Spleen (tissue), 11 donors: Measurements from ENCODE around the gene GTF3C5. TPM values are rescaled to one million over a fixed set of nuclear protein-coding genes. Genes with fewer than 3 reads are reported as not detected.
A peak's percentile ranks its signal among the peaks of the same experiment; 100 is the strongest.

ENCODE experiments used
- DNase-seq: peaks from one replicate; pipeline ENCODE4 v3.0.0-alpha.2; 2020
- H3K27ac ChIP-seq, 8 donors: fragments of 200-600 bp; sonication (generic) in 7 of 8; 1 replicate in 4 of 8; 2 replicates in 4 of 8; pipeline versions ENCODE4 v1.5.0 to v1.8.0; 2016 to 2021; ENCODE audit warnings: inconsistent platforms in 4 of 8, mild to moderate bottlenecking in 4 of 8, moderate library complexity in 1 of 8
- H3K27me3 ChIP-seq, 7 donors: fragments of 200-600 bp; sonication (generic) in 6 of 7; replicated peaks in 1 of 7; 1 replicate in 4 of 7; 2 replicates in 3 of 7; pipeline versions ENCODE4 v1.5.0 to v1.8.0; 2016 to 2021; ENCODE audit warnings: inconsistent platforms in 3 of 7, mild to moderate bottlenecking in 1 of 7
- H3K36me3 ChIP-seq, 6 donors: fragments of 200-600 bp; sonication (generic) in 5 of 6; 1 replicate in 4 of 6; 2 replicates in 2 of 6; pipeline versions ENCODE4 v1.5.0 to v1.8.0; 2016 to 2021; ENCODE audit warnings: inconsistent platforms in 2 of 6
- H3K4me1 ChIP-seq, 6 donors: fragments of 200-600 bp; sonication (generic) in 5 of 6; 1 replicate in 3 of 6; 2 replicates in 3 of 6; pipeline versions ENCODE4 v1.5.0 to v1.8.0; 2016 to 2021; ENCODE audit warnings: inconsistent platforms in 3 of 6
- H3K4me3 ChIP-seq, 8 donors: fragments of 200-600 bp; sonication (generic) in 7 of 8; 1 replicate in 4 of 8; 2 replicates in 4 of 8; pipeline versions ENCODE4 v1.5.0 to v1.8.0; 2016 to 2021; ENCODE audit warnings: inconsistent platforms in 4 of 8, mild to moderate bottlenecking in 4 of 8, moderate library complexity in 2 of 8
- H3K9me3 ChIP-seq, 8 donors: fragments of 200-600 bp; sonication (generic) in 7 of 8; 1 replicate in 4 of 8; 2 replicates in 4 of 8; pipeline versions ENCODE4 v1.5.0 to v1.8.0; 2016 to 2021; ENCODE audit warnings: inconsistent platforms in 4 of 8
- CTCF ChIP-seq, 11 experiments: fragments of 200-600 bp in 7 of 11; fragments of 450-650 bp in 4 of 11; sonication (generic) in 4 of 11; IDR thresholded peaks in 8 of 11; conservative IDR thresholded peaks in 3 of 11; 1 replicate in 7 of 11; 2 replicates in 4 of 11; pipeline versions ENCODE4 v1.4.0 to v1.8.0; 2016 to 2021; ENCODE audit warnings: antibody characterized with exemption in 11 of 11, inconsistent platforms in 4 of 11, mild to moderate bottlenecking in 1 of 11
- POLR2A ChIP-seq, 3 donors: fragments of 450-650 bp; IDR thresholded peaks; one replicate each; pipeline ENCODE4 v1.5.1; 2017; ENCODE audit warnings: antibody characterized with exemption in 3 of 3, mild to moderate bottlenecking in 1 of 3
- POLR2AphosphoS5 ChIP-seq, 3 donors: sonication (generic); formaldehyde crosslinking; IDR thresholded peaks; one replicate each; pipeline ENCODE4 v1.5.1; 2017; ENCODE audit warnings: antibody characterized with exemption in 3 of 3
- WGBS, 5 donors: extraction: QIAGEN DNeasy Blood & Tissue Kit in 3 of 5; methylation state at CpG; one replicate each; pipeline versions ENCODE4 v1.1.5 to v1.1.7; 2013 to 2018; 5-methylcytosine and 5-hydroxymethylcytosine counted together
- intact Hi-C: fragments of 100-400 bp; cut with DNase I; formaldehyde crosslinking; loops from one replicate; pipeline ENCODE4 v1.15.0; 2023; ENCODE audit warnings: low total_unique reads
- polyA plus RNA-seq, 3 donors: library from polyadenylated mRNA; stranded (reverse); fragments of 200-250 nt; gene quantifications; one replicate each; pipeline ENCODE4 v1.2.1, GENCODE V29; 2013
- total RNA-seq, 7 donors: library from RNA; depleted of rRNA in 3 of 7; stranded (reverse); fragments of >200 nt in 3 of 7; fragmentation: NEBNext Ultra II Directional in 4 of 7; extraction: Animal tissue kit (Norgen Biotek cat#: 25700) in 4 of 7; gene quantifications; one replicate each; pipeline versions ENCODE4 v1.1.0 to v1.2.1, GENCODE V29; 2016 to 2021
- donor health status: healthy with polysubstance abuse.
- donor health status: DM: no; HTN: no; CAD: no; lungs with moderate emphysema.
- donor health status: DM: no; HTN: no; CAD: no.
- donor health status: Bipolar disorder and iron deficiency.
- donor health status: healthy.
- donor health status: DM: no; HTN: no; CAD: no.
- donor health status: DM: yes; HTN: yes; CAD: no.

Gene GTF3C5
- total and polyA plus RNA-seq, 10 donors, result 34.9 to 64.4 (median 47.5) TPM

- peaks cover 0 to 11% (median 3%) of the 10 kb centered on the region in 6 donors for H3K4me1 ChIP-seq
- no peak for DNase-seq
- no peak for TF ChIP-seq CTCF (IDR thresholded peaks at IDR 0.05 in 8 of 11, conservative IDR thresholded peaks at IDR 0.05 in 3 of 11)
- no peak for TF ChIP-seq POLR2AphosphoS5 (IDR thresholded peaks at IDR 0.05)
- TF ChIP-seq POLR2A (IDR thresholded peaks at IDR 0.05), result no peak
- peaks cover 0 to 100% (median 83%) of the 10 kb centered on the region in 6 donors for H3K36me3 ChIP-seq
- intact Hi-C loops, result loop anchor here (10.0 kb wide), 1 partner anchor 64 kb away; no protein-coding TSS in a partner anchor
- no peaks in the 10 kb centered on the region for H3K9me3 ChIP-seq
- no peak overlapping the region for H3K27ac ChIP-seq
- H3K4me3 ChIP-seq, result no peak overlapping the region
- H3K27me3 ChIP-seq, result no peaks in the 10 kb centered on the region
- 91 to 93% (median 92%) methylated on average over 10 to 13 of the region's 13 CpGs for WGBS, 5 donors
Observed at GRCh38 chr9:133049043-133049442, 18.2 kb downstream of the GTF3C5 start.

- H3K4me3 ChIP-seq, result no peak overlapping the region
- no peaks in the 10 kb centered on the region for H3K9me3 ChIP-seq
- 90 to 95% (median 91%) methylated on average over 6 of the region's 6 CpGs for WGBS, 5 donors
- H3K27me3 ChIP-seq, result no peaks in the 10 kb centered on the region
- TF ChIP-seq CTCF (IDR thresholded peaks at IDR 0.05 in 8 of 11, conservative IDR thresholded peaks at IDR 0.05 in 3 of 11) (no peak), POLR2A (IDR thresholded peaks at IDR 0.05) (no peak), POLR2AphosphoS5 (IDR thresholded peaks at IDR 0.05) (no peak)
- H3K27ac ChIP-seq, result no peak overlapping the region
- intact Hi-C loops, result no loop called here
- peaks cover 0 to 11% (median 3%) of the 10 kb centered on the region in 6 donors for H3K4me1 ChIP-seq
- peaks cover 0 to 100% (median 83%) of the 10 kb centered on the region in 6 donors for H3K36me3 ChIP-seq
- DNase-seq, result no peak
Observed at GRCh38 chr9:133050142-133050541, 19.3 kb downstream of the GTF3C5 start.

- Histone ChIP-seq H3K4me1 (peaks cover 0 to 11% (median 3%) of the 10 kb centered on the region in 6 donors), H3K27ac (no peak overlapping the region), H3K36me3 (peaks cover 0 to 100% (median 83%) of the 10 kb centered on the region in 6 donors), H3K4me3 (no peak overlapping the region), H3K27me3 (no peaks in the 10 kb centered on the region), H3K9me3 (no peaks in the 10 kb centered on the region)
- 86 to 95% (median 92%) methylated on average over 4 to 10 of the region's 10 CpGs for WGBS, 5 donors
- TF ChIP-seq POLR2AphosphoS5 (IDR thresholded peaks at IDR 0.05), result no peak
- TF ChIP-seq CTCF (IDR thresholded peaks at IDR 0.05 in 8 of 11, conservative IDR thresholded peaks at IDR 0.05 in 3 of 11), result no peak
- no peak for TF ChIP-seq POLR2A (IDR thresholded peaks at IDR 0.05)
- DNase-seq, result peak; percentile 37
- intact Hi-C loops, result no loop called here
Observed at GRCh38 chr9:133050781-133051180, 20.0 kb downstream of the GTF3C5 start.

GRCh38 chr9:133051281-133051900 lies 20.6 kb downstream of the GTF3C5 start:
- no peaks in the 10 kb centered on the region for H3K27me3 ChIP-seq
- no peak overlapping the region for H3K4me3 ChIP-seq
- no peaks in the 10 kb centered on the region for H3K9me3 ChIP-seq
- H3K27ac ChIP-seq, result peak overlapping the region in 1 of 8 donors; percentile 54
- 87 to 98% (median 95%) methylated on average over 18 to 20 of the region's 20 CpGs for WGBS, 5 donors
- no peak for TF ChIP-seq POLR2A (IDR thresholded peaks at IDR 0.05)
- TF ChIP-seq POLR2AphosphoS5 (IDR thresholded peaks at IDR 0.05), result peak in 1 of 3 donors; percentile 11
- intact Hi-C loops, result no loop called here
- peaks cover 0 to 11% (median 3%) of the 10 kb centered on the region in 6 donors for H3K4me1 ChIP-seq
- peak; percentile 48 for DNase-seq
- peaks cover 0 to 100% (median 83%) of the 10 kb centered on the region in 6 donors for H3K36me3 ChIP-seq
